ENCODE data around the gene PPARA.

GRCh38 chr22:46209262-46209661 lies 58.9 kb downstream of the PPARA start:
- TF ChIP-seq EZH2phosphoT487 (IDR thresholded peaks at IDR 0.05; ENCODE audit: insufficient read depth, low read depth), result no peak
- no peak for TF ChIP-seq EZH2 (IDR thresholded peaks at IDR 0.05; ENCODE audit: insufficient read depth, poor library complexity, severe bottlenecking)

All from GM23248 (cell line).